GM12878 (cell line): ENCODE results near the gene CACNA1D. TPM values are rescaled to one million over a fixed set of nuclear protein-coding genes. Genes with fewer than 3 reads are reported as not detected.

Source experiments
- ATAC-seq: fragments of 200-7000 bp; cut with Tn5 transposase; 3 replicates; pipeline ENCODE4 v1.9.1; 2020; ENCODE audit warnings: mild to moderate bottlenecking, moderate library complexity
- BruUV-seq: library from RNA; stranded (reverse); fragments of 400-500 nt; replicated peaks from 2 replicates; lab custom pipeline; 2021; lab: Mats Ljungman, UMichigan
- CTCF ChIA-PET: fragments of 300-600 bp; sonication (Branson Sonifier 250); formaldehyde crosslinking; extraction: SDS; loops from one replicate; lab custom pipeline; 2021; ENCODE audit warnings: inconsistent platforms; lab: Yijun Ruan, JAX
- POLR2A ChIA-PET: fragments of 350-600 bp; formaldehyde crosslinking; extraction: SDS; loops from one replicate; lab custom pipeline; 2021; ENCODE audit warnings: inconsistent platforms; lab: Charles Lee
- RAD21 ChIA-PET: fragments of 300-600 bp; sonication (Branson Sonifier 250); formaldehyde crosslinking; loops from one replicate; lab custom pipeline; 2023; ENCODE audit warnings: antibody characterized with exemption; ENCODE audit not compliant: unreplicated experiment; lab: Charles Lee
- SMC1A ChIA-PET: fragments of 300-600 bp; sonication (Branson Sonifier 250); formaldehyde crosslinking; loops from one replicate; lab custom pipeline; 2023; ENCODE audit not compliant: unreplicated experiment, uncharacterized antibody; lab: Charles Lee
- DNase-seq: peaks from one replicate; pipeline ENCODE4 v3.0.0-alpha.2; 2011; ENCODE audit warnings: low read depth, low spot score
- FAIRE-seq: peaks from 3 replicates; lab custom pipeline; 2011; peaks lifted over from hg19 to GRCh38; lab: Jason Lieb, UNC
- H2AFZ ChIP-seq: 2 replicates; pipeline ENCODE4 v1.6.0; 2011; ENCODE audit warnings: low read depth, low read length, control low read depth; ENCODE audit not compliant: control insufficient read depth
- H3K27ac ChIP-seq: 2 replicates; pipeline ENCODE4 v1.5.1; 2011; ENCODE audit warnings: control low read depth; ENCODE audit not compliant: control insufficient read depth, insufficient read depth
- H3K27me3 ChIP-seq, 2 experiments: replicated peaks in 1 of 2; 2 replicates each; pipeline versions ENCODE4 v1.6.0 to v1.6.1; 2011; ENCODE audit warnings: low read length in 1 of 2; ENCODE audit not compliant: control insufficient read depth in 2 of 2, insufficient read depth in 2 of 2
- H3K36me3 ChIP-seq, 2 experiments: 2 replicates each; pipeline ENCODE4 v1.5.1; 2011; ENCODE audit warnings: low read length in 1 of 2; ENCODE audit not compliant: control insufficient read depth in 2 of 2, insufficient read depth in 2 of 2
- H3K4me1 ChIP-seq: 2 replicates; pipeline ENCODE4 v1.6.1; 2011; ENCODE audit warnings: mild to moderate bottlenecking, low read length, moderate library complexity, mixed read lengths; ENCODE audit not compliant: control insufficient read depth, insufficient read depth
- H3K4me2 ChIP-seq: 2 replicates; pipeline ENCODE4 v1.6.0; 2011; ENCODE audit warnings: control low read depth; ENCODE audit not compliant: control insufficient read depth, insufficient read depth
- H3K4me3 ChIP-seq: fragments of 200-600 bp; sonication (generic); 2 replicates; pipeline ENCODE4 v1.5.1; 2016
- H3K79me2 ChIP-seq: 2 replicates; pipeline ENCODE4 v1.6.0; 2011; ENCODE audit warnings: low read length; ENCODE audit not compliant: control insufficient read depth, insufficient read depth
- H3K9ac ChIP-seq: 2 replicates; pipeline ENCODE4 v1.8.0; 2011; ENCODE audit warnings: low read length, control low read depth, mixed read lengths; ENCODE audit not compliant: control insufficient read depth, insufficient read depth
- H3K9me3 ChIP-seq: replicated peaks from 3 replicates; pipeline ENCODE4 v1.5.1; 2011; ENCODE audit warnings: mild to moderate bottlenecking, low read length; ENCODE audit not compliant: control insufficient read depth, insufficient read depth
- H4K20me1 ChIP-seq: 2 replicates; pipeline ENCODE4 v1.6.0; 2011; ENCODE audit not compliant: control insufficient read depth, insufficient read depth
- ASH2L ChIP-seq: fragments of 300-600, 200-600 bp; sonication (generic); IDR thresholded peaks from 2 replicates; pipeline ENCODE4 v1.6.1; 2017; ENCODE audit warnings: low read depth, mild to moderate bottlenecking, borderline replicate concordance
- ATF7 ChIP-seq: fragments of 450-650 bp; IDR thresholded peaks from 2 replicates; pipeline ENCODE4 v1.6.1; 2016; ENCODE audit warnings: low read depth, mild to moderate bottlenecking
- CHD1 ChIP-seq: IDR thresholded peaks from 2 replicates; pipeline ENCODE4 v1.6.1; 2012; ENCODE audit warnings: low read depth, low read length, improper control_type of control experiment
- DPF2 ChIP-seq: fragments of 450-650 bp; IDR thresholded peaks from 2 replicates; pipeline ENCODE4 v1.6.1; 2017; ENCODE audit warnings: mild to moderate bottlenecking
- HCFC1 ChIP-seq: fragments of 150-350 bp; IDR thresholded peaks from 2 replicates; pipeline ENCODE4 v1.6.1; 2014; ENCODE audit warnings: low read length
- KLF5 ChIP-seq: fragments of 450-650 bp; IDR thresholded peaks from 2 replicates; pipeline ENCODE4 v1.6.1; 2014; ENCODE audit warnings: mild to moderate bottlenecking; ENCODE audit not compliant: partially characterized antibody
- MLLT1 ChIP-seq: fragments of 450-650 bp; IDR thresholded peaks from 2 replicates; pipeline ENCODE4 v1.6.1; 2016; ENCODE audit warnings: mild to moderate bottlenecking
- NBN ChIP-seq: fragments of 450-650 bp; IDR thresholded peaks from 2 replicates; pipeline ENCODE4 v1.6.1; 2016
- NR2F1 ChIP-seq: fragments of 450-650 bp; conservative IDR thresholded peaks from 2 replicates; pipeline ENCODE4 v1.6.1; 2017; ENCODE audit warnings: mild to moderate bottlenecking
- PAX5 ChIP-seq: IDR thresholded peaks from 2 replicates; pipeline ENCODE4 v1.6.1; 2011; ENCODE audit warnings: low read depth, low read length, borderline replicate concordance
- POLR2A ChIP-seq: IDR thresholded peaks from 2 replicates; pipeline ENCODE4 v1.6.1; 2011; ENCODE audit warnings: low read depth, mild to moderate bottlenecking, low read length
- RB1 ChIP-seq: fragments of 450-650 bp; formaldehyde crosslinking; IDR thresholded peaks from 2 replicates; pipeline ENCODE4 v1.6.1; 2017; ENCODE audit warnings: mild to moderate bottlenecking, borderline replicate concordance
- RCOR1 ChIP-seq: conservative IDR thresholded peaks from 2 replicates; pipeline ENCODE4 v1.6.1; 2012; ENCODE audit warnings: low read depth, low read length, improper control_type of control experiment
- RELA ChIP-seq: fragments of 450-650 bp; IDR thresholded peaks from 2 replicates; pipeline ENCODE4 v1.8.0; 2014; ENCODE audit warnings: borderline replicate concordance; ENCODE audit not compliant: partially characterized antibody
- REST ChIP-seq: IDR thresholded peaks from 2 replicates; pipeline ENCODE4 v1.6.1; 2012; ENCODE audit warnings: mild to moderate bottlenecking, low read depth, low read length
- SREBF2 ChIP-seq: IDR thresholded peaks from 2 replicates; pipeline ENCODE4 v1.6.1; 2012; ENCODE audit warnings: mild to moderate bottlenecking, low read length
- SUZ12 ChIP-seq: fragments of 200-600 bp; sonication (generic); IDR thresholded peaks from one replicate; pipeline ENCODE4 v1.6.1; 2018; ENCODE audit warnings: antibody characterized with exemption, mild to moderate bottlenecking; ENCODE audit not compliant: unreplicated experiment
- YY1 ChIP-seq: IDR thresholded peaks from 2 replicates; pipeline ENCODE4 v1.6.1; 2011; ENCODE audit warnings: low read depth, mild to moderate bottlenecking, low read length
- ZBTB33 ChIP-seq: fragments of 450-650 bp; IDR thresholded peaks from 2 replicates; pipeline ENCODE4 v1.6.1; 2017; ENCODE audit warnings: mild to moderate bottlenecking
- ZNF274 ChIP-seq: IDR thresholded peaks from one replicate; pipeline ENCODE4 v1.8.0; 2011; ENCODE audit not compliant: insufficient read length, insufficient read depth
- WGBS: methylation state at CpG from one replicate; pipeline ENCODE4 v1.1.6; 2016; ENCODE audit warnings: low lambda C conversion rate; ENCODE audit not compliant: insufficient replicate concordance, insufficient coverage; ENCODE audit errors: missing lambda C conversion rate; 5-methylcytosine and 5-hydroxymethylcytosine counted together
- in situ Hi-C: fragments of 300-500 bp; cut with MboI; formaldehyde crosslinking; loops from 9 replicates; pipeline ENCODE4 v1.14.3; 2018; ENCODE audit warnings: mixed read lengths
- intact Hi-C: fragments of 100-400 bp; cut with micrococcal nuclease; formaldehyde crosslinking; loops from one replicate; pipeline ENCODE4 v1.14.2; 2022; ENCODE audit not compliant: unreplicated experiment
- polyA plus RNA-seq, 11 experiments: library from polyadenylated mRNA; depleted of rRNA in 4 of 11; unstranded in 6 of 11; stranded (reverse) in 5 of 11; fragments of >200 nt; fragmentation: Nextera tagmentation in 4 of 11; fragmentation: Illumina TruSeq in 1 of 11; extraction: Ambion mirVana in 4 of 11; extraction: Trizol in 1 of 11; gene quantifications; 1 replicate in 1 of 11; 2 replicates in 10 of 11; pipeline versions ENCODE4 v1.2.1 to v1.2.3, GENCODE V29; 2011 to 2016; ENCODE audit warnings: inconsistent platforms in 2 of 11, missing spikeins in 2 of 11, low read depth in 1 of 11
- total RNA-seq, 4 experiments: library from RNA; depleted of rRNA in 3 of 4; stranded (reverse); fragments of >200 nt in 3 of 4; fragmentation: Illumina TruSeq in 1 of 4; extraction: Trizol in 1 of 4; gene quantifications; 2 replicates each; pipeline versions ENCODE4 v1.2.1 to v1.2.3, GENCODE V29; 2013 to 2021

The CACNA1D gene
- total and polyA plus RNA-seq, 10 of the 15 experiments (the other 5 are each of a cell fraction or from before 2014, with no cell fraction given), result 0.21 to 24.4 (median 1.6) TPM

GRCh38 chr3:53670721-53671120 is 176.3 kb downstream of the CACNA1D start:
- H2AFZ ChIP-seq, result no peak overlapping the region
- in situ Hi-C loops (no loop called here), intact Hi-C loops (no loop called here)
- no peak for DNase-seq
- ChIA-PET CTCF (interaction anchor here (0.6 to 3.1 kb wide), 5 partner anchors 25 to 242 kb away, joined by 3 to 20 read pairs (median 10); no protein-coding TSS in a partner anchor), POLR2A (interaction anchor here (1.2 kb wide), 1 partner anchor 45 kb away, joined by 3 read pairs; no protein-coding TSS in a partner anchor), SMC1A (interaction anchor here (0.8 to 3.2 kb wide), 7 partner anchors 24 to 180 kb away, joined by 3 to 21 read pairs (median 3); no protein-coding TSS in a partner anchor), RAD21 (interaction anchor here (1.1 to 4.0 kb wide), 2 partner anchors 40 to 77 kb away, joined by 3 to 24 read pairs; no protein-coding TSS in a partner anchor)
- no peak overlapping the region for H3K4me3 ChIP-seq
- no peak for ATAC-seq
- no peak for TF ChIP-seq RELA
- no peak for TF ChIP-seq CHD1
- TF ChIP-seq SUZ12, result no peak
- no peak for TF ChIP-seq NBN
- TF ChIP-seq ASH2L, result no peak
- TF ChIP-seq ZBTB33, result no peak
- TF ChIP-seq RCOR1, result no peak
- no peak for TF ChIP-seq MLLT1
- TF ChIP-seq ATF7, result no peak
- no peak for TF ChIP-seq RB1
- TF ChIP-seq DPF2, result no peak
- TF ChIP-seq REST, result no peak
- TF ChIP-seq ZNF274, result no peak
- TF ChIP-seq HCFC1, result no peak
- TF ChIP-seq SREBF2, result no peak
- no peak for TF ChIP-seq YY1
- TF ChIP-seq POLR2A, result no peak
- no peak for TF ChIP-seq PAX5
- TF ChIP-seq KLF5, result no peak
- no peak for TF ChIP-seq NR2F1
- FAIRE-seq, result no peak
- 21% methylated on average over 3 of the region's 3 CpGs for WGBS
- no TSS peak for BruUV-seq
- H4K20me1 ChIP-seq, result no peaks in the 10 kb centered on the region
- no peak overlapping the region for H3K27ac ChIP-seq
- no peaks in the 10 kb centered on the region for H3K79me2 ChIP-seq
- H3K27me3 ChIP-seq, result peaks cover 0 to 4% of the 10 kb centered on the region in 2 experiments; a peak in 2 of 4 replicates
- no peaks in the 10 kb centered on the region for H3K9me3 ChIP-seq
- no peaks in the 10 kb centered on the region for H3K4me1 ChIP-seq
- no peaks in the 10 kb centered on the region for H3K36me3 ChIP-seq
- H3K9ac ChIP-seq, result no peak overlapping the region
- no peak overlapping the region for H3K4me2 ChIP-seq
